GM18511 (cell line): ENCODE data around the gene ABCB10.
"Not testable (repeated sequence)": the region's sequence is repeated elsewhere in the genome, so short reads cannot be mapped to it uniquely, and the experiment has no call there.

ENCODE experiments used
- ATAC-seq: cut with Tn5 transposase; IDR thresholded peaks from one replicate; pipeline ENCODE4 v1.9.1; 2021; ENCODE audit warnings: mild to moderate bottlenecking, moderate library complexity; ENCODE audit not compliant: unreplicated experiment

ABCB10 gene

DNA sequence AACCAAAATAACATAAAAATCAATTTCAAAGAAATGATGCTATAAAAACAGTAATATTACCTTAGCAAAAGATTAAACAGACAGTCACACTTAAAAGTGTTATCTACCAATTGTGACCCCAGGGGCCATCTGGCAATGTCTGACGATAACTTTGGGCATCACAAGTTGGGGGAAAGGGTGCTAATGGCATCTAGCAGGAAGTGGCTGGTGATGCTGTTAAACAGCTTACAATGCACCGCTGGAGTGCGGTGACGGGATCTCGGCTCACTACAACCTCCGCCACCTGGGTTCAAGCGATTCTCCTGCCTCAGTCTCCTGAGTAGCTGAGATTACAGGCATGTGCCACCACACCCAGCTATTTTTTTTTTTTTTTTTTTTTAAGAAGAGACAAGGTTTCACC is 78.0 kb downstream of the ABCB10 start:
- ATAC-seq: no peak

- ATAC-seq: peak; percentile 84
Measured at GRCh38 chr1:229479660-229480399, 78.7 kb downstream of the ABCB10 start.

DNA sequence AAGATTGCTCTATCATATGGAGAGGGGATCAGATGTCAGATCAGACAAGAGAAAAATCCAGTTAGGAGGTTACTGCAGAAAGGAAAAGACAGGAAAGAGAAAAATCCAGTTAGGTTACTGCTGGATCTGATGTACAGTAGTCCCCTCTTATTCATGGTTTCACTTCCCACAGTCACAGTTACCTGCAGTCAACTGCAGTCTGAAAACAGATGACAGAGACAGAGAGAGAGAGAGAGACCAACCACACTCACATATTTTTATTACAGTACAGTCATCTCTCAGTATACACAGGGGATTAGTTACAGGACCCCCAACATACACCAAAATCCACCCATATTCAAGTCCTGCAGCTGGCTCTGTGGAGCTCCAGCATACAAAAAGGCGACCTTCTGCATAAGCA is 79.7 kb downstream of the ABCB10 start:
- peak; percentile 73 for ATAC-seq

DNA sequence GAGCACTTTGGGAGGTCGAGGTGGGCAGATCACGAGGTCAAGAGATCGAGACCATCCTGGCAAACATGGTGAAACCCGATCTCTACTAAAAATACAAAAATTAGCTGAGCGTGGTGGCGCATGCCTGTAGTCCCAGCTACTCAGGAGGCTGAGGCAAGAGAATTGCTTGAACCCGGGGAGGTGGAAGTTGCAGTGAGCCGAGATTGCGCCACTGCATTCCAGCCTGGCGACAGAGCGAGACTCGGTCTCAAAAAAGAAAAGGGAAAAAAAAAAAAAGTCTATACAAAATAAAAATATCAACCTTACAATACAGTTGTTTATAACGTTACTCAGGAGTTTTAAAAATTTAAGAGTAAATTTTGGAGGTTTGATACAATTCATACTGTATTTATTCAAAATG is 82.6 kb downstream of the ABCB10 start:
- not testable (repeated sequence) for ATAC-seq

DNA sequence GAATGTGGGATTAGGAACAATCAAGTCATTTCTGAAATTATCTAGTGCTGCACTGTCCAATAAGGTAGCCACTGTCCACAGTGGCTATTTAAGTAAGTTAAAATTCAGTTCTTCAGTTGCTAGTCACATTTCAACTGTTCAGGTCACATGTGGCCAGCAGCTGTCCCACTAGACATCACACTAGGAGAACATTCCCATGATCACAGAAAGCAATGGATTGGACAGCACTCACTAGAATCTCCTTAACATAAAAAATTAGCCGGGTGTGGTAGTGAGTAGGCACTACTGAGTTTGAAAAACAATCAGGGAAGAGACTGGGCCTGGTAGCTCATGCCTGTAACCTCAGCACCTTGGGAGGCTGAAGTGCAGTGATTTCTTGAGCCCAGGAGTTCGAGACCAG is 84.0 kb downstream of the ABCB10 start:
- ATAC-seq: no peak

DNA sequence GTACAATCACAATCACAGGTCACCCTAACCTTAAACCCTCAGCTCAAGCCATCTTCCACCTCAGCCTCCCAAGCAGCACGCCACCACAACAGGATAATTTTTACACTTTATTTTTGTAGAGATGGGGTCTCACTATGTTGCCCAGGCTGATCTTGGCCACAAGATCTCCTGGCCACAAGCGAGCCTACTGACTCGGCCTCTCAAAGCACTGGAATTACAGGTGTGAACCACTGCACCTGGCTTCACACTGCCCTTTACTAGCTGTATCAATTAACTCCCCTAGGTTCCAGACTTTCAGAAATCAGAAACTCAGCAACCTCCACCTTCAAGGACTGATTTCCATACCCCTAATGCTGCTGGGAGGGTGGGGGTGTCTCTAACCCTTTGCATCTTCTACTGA is 87.3 kb downstream of the ABCB10 start:
- no peak for ATAC-seq

DNA sequence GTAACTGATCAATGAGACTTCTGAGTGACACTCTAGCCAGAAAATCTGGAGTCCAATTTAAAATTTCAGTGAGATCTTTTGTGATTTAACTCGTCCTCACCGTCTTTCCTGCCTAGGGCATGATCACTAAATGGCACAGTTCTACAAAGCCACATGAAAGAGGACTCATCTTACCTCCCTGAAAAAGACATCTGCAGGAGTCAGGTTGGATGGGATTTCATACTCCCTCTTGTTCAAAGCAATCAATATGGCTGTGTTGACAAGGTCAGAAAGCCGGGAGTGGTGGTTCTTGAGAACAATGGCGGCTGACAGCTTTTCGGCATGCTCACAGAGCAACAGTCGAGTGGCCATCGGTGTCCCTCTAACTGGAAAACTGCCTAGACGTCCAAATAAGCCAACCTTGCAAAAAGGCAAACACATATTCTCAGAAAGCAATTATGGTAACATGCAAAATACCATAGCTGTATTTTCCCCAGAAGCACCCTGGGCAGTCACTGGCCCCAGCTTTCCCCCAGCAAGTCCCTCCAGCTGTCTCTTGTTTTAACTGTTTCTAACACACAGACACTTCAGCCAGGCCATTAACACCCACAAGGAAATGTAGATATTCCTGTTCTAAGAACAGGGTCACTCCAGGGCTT is 88.0 kb downstream of the ABCB10 start:
- ATAC-seq: no peak

DNA sequence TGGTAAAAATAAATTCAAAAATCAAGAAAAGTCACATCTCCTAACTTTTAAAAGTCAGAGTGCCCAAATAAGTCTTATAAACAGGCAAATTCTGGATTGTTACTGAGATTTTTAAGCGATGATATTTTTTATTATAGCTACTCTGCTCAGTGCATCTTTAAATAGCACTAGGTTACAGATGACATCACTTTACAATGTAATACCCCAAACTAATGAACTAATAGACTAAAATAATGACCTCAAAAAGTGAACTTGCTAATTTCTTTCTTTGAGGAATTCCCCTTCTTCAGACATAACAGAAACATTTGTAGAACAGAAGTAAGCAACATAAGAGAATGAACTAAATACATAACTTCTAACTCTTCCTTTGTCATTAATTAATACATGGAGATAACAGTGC is 91.6 kb downstream of the ABCB10 start:
- ATAC-seq: no peak
